ENCODE results near the gene SALL4.

- TF ChIP-seq CTCF (conservative IDR thresholded peaks at IDR 0.05; ENCODE audit: low read depth, low read length) (no peak), EZH2 (IDR thresholded peaks at IDR 0.05; ENCODE audit: borderline replicate concordance, low read depth, low read length, poor library complexity, severe bottlenecking) (no peak)
Observed at GRCh38 chr20:51734876-51735720, 67.2 kb downstream of the SALL4 start.
